HTERT RPE-1 (cell line): Measurements from ENCODE around the gene KLHL34.

ENCODE experiments used
- in situ Hi-C: fragments of 300-500 bp; cut with MboI; formaldehyde crosslinking; loops from 4 replicates; pipeline ENCODE4 v1.14.3; 2020; ENCODE audit warnings: low sequenced_read_pairs

KLHL34 gene

DNA sequence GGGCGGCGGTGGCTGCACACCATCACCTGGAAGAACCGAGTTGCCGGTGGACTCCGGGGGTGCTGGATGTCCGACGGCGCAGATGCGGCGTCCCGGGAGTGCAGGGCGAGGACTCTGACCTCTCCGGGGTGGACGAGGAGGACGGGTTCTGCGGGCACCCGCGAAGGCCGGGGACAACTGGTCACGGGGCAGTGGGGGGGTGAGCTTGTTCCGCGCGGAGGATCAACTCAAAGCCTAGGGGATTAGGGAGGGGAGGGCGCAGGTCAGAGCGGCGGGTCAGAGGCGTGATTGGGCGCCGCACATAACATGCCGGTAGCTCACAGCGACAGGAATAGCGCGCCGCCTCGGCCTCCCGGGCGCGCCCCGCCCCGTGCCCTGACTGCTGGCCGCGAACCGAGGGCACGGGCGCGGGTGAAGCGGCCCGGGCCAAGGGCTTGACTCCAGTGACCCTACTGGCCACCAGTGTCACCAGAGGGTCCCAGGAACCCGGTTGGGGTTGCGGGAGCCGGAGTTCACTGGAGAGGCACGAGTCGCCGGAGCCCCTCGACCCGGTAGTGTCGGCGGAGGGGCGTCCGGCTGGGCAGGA, at the start of gene KLHL34:
KLHL34 (minus strand) TSS at position 179 of the 586 bp plus-strand sequence. CDS start 542 bp downstream, outside the sequence.
- in situ Hi-C loops, result no loop called here

DNA sequence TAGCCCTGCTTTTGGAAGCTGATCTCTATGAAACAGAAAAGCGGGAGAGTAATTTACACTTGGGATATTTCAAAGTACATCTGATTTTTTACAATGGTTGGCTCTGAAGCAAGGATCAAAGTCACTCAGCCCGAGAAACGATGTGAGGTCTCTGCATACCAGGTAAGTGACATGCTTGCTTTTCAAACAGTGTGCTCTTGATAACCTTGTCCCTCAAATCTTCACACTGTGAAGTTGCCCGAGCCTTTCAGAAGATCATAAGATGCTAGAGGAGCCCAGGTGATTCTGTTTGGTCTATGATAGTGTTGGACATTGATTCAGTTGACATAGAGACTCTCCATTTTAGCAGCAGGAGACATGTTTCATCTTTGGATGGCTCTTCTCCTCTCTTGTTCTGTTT, 47.1 kb upstream of the KLHL34 start:
- in situ Hi-C loops, result no loop called here

DNA sequence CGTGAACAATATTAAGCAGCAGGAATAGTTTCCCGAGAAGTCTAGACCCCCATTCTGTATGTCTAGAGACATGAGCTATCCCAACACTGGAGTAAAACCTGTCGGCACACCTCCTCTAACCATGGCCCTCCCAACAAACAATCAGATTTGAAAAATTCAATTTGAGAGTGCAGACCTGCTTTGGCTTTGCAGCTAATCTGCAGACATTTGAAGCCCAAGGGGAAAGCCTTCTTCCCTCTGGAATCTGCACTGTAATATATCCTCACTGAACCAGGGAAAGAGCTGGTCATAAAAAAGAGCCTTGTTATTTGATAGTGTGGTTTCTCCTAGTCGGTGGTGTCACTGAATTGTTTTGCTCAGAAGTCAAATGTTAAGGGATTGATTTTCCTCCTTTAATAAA, 44.6 kb upstream of the KLHL34 start:
- in situ Hi-C loops, result no loop called here

- in situ Hi-C loops, result no loop called here
Measured at GRCh38 chrX:21700967-21701366, 42.8 kb upstream of the KLHL34 start.

DNA sequence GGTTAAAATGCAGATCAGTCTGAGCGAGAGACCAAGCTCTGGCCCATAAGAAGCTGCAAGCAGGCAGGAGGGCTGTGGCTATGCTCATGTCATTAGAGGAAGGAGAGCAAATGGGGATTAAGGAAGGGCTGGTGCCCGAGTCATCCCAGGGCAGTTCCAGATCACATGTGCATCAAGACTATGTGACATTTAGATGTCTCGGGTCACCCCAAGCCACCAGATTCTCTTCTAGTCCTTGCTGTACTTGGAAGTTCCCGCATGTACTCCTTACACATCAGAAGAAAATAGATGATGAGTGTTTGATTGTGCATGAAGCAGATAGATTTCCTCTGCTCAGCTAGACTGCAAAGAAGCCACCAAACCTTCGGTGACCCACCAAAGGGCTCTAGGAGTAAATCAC, 42.1 kb upstream of the KLHL34 start:
- in situ Hi-C loops, result no loop called here

DNA sequence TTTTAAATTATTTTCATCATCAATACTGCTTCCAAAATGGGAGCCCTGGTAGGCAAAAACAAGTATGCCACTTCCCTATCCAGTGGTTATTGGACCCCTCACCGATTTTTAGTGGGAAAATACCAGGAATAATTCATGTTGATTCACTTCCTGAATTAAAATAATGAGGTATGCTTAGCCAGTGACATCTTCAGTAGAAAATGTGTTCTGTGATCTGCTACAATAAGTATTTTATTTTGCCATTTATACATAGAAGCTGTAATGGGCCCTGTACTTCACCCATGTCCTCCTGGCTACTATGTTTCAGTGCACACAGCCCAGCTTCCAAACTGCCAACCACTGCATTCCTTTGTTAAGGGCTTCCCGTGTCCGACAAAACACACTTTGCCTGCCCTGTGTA, 41.0 kb upstream of the KLHL34 start:
- in situ Hi-C loops, result no loop called here

DNA sequence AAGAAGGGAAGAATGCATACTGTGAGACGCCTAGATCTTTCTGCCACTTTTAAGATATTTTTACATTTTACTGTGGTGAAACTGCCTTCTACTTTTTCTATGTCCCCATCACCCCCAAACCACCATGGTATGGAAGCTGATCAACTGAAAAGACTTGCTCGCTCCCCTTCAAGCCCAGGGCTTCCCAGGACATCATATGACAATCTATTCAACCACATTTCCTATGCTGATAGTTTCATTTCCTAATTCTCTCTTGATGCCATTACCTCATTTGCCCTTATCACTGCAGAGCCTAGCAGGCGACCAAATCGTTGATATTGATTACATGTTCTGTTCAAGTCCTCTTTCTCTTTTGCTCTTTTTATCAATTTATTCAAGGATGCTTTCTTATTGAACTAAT, 40.1 kb upstream of the KLHL34 start:
- in situ Hi-C loops, result no loop called here

DNA sequence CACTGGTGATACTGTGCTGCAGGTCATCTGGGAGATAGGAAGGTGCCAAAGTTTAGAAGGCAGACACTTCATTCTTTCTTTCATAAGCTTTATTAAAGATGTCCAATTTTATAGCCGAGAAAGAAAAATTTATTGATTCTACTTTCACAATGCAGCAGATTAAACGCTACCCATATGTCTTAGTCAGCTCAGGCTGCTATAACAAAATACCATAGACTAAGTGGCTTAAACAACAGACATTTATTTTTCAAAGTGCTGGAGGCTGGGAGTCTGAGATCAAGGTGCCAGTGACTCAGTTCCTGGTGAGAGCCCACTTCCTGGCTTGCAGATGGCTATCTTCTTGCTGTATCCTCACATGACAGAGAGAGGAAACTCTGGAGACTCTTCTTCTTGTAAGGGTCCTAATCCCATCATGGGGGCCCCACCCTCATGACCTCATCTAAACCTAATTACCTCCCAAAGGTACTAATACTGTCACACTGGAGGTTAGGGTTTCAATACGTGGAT, 33.4 kb upstream of the KLHL34 start:
- in situ Hi-C loops, result no loop called here

DNA sequence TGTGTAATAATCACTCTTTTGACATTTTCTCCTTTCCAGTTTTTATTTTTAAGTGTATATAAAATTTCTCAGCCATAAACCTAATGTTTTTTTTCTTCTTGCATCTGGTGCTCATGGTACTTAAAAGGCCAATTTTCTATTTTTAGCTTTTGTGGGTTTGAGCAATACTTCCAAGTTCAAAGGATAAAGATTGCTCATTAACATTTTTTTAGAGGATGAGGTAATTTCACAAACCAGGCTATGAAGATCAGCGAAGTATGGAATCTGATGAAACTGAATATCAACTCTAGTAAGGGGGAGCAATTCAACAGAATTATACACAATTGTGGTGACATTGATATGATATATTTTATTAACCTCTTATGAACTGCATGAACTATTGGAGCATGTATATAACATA, 25.8 kb upstream of the KLHL34 start:
- in situ Hi-C loops, result no loop called here

- in situ Hi-C loops, result no loop called here
Measured at GRCh38 chrX:21678048-21678612, 20.0 kb upstream of the KLHL34 start.

DNA sequence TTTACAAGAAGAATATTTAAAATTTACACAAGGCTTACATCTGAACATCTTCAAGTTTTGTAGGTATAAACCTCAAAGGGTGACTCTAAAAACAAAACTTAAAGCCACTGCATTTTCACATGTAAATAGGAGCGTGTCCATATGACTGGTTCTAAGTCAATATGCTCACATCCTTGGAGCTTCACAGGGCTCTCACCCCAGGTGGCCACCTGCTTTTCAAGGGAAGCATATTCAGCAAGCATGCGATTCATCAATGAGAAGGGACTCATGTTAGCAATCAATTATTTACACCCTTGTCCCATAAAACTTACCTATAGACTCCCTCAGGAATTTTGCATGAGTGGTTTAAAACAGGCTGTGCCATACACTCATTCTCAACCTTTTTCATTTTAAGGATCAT, 17.8 kb upstream of the KLHL34 start:
- in situ Hi-C loops, result no loop called here

DNA sequence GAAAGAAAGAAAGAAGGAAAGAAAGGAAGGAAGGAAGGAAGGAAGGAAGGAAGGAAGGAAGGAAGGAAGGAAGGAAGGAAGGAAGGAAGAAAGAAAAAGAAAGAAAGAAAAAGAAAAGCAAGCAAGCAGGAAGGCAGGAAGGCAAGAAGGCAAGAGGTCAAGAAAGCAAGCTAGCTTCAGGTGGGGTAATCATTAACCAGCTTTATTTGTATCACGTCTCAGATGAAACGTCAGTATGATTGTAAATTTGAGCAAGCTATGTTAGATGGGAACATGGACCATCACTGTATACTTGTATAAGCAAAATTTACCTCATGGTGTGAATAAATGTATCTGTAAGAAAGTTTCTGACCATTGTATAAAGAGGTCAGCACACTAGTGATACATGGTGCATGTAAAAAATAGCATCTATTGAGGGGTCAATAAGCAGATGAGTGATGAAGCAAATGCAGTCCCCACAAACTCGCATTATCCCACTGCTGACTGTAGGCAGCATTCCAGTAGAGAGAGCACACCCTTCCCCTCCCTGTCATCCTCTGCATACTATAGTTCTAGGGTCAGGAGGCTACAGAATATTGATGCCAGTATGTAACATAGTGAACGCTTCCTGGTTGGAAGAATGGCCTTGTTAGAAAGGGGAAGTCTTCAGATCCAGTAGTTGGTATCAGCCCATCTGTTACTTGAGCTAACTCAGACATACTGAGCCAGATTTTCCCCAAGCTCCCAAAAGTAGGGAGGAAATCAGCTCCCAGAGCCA, 16.5 kb upstream of the KLHL34 start:
- in situ Hi-C loops, result no loop called here

- in situ Hi-C loops, result no loop called here
Measured at GRCh38 chrX:21666679-21667078, 8.5 kb upstream of the KLHL34 start.

- in situ Hi-C loops, result no loop called here
Measured at GRCh38 chrX:21666252-21666651, 8.1 kb upstream of the KLHL34 start.

- in situ Hi-C loops, result no loop called here
Measured at GRCh38 chrX:21662761-21663160, 4.6 kb upstream of the KLHL34 start.

GRCh38 chrX:21661316-21661715, 3.2 kb upstream of the KLHL34 start:
- in situ Hi-C loops, result no loop called here

GRCh38 chrX:21660156-21660555, 2.0 kb upstream of the KLHL34 start:
- in situ Hi-C loops, result no loop called here

DNA sequence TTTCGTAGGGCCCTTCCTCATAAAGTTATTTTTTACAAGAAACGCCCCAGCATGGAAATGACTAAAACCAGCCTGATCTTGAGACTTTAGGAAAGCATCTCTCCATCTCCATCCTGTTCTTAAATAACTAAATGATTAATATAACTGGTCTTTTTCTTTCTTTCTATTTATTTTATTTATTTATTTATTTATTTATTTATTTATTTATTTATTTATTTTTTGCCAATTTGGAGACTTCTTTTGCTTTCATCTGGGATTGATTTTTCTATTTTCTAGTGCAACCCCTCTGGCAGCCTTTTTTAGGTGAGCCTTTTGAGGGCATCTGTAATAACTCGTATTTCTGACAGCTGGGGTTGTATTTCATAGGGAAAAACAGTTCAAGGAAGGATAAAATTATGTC, 1.2 kb upstream of the KLHL34 start:
- in situ Hi-C loops, result no loop called here

DNA sequence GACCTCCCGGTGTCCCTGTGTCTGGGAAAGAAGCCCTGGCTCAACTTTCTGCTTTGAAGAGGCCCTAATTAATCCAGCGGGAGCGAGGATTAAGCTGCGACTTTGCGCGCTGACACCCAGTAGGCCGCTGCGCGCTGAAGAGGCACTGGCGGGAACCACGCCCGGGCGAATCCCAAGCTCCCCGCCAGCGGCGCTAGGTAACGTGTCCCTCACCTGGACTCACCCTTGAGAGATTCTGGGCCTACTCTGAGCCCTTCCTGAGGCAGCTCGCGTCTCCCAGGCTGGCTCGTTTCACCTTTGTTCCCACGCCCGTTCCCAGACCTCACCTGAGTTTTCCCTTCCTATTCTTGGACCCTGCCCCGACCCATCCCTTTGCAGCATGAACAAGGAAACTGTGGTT, 616 bp upstream of the KLHL34 start:
- in situ Hi-C loops, result no loop called here

- in situ Hi-C loops, result no loop called here
Measured at GRCh38 chrX:21657318-21658151, 595 bp downstream of the KLHL34 start.

GRCh38 chrX:21656587-21657317, 1.4 kb downstream of the KLHL34 start:
- in situ Hi-C loops, result no loop called here
